Cardiac muscle cell (in vitro differentiated cells and primary cell): Measurements from ENCODE around the gene EIF3L. TPM values are rescaled to one million over a fixed set of nuclear protein-coding genes. Genes with fewer than 3 reads are reported as not detected.

ENCODE experiments used
- DNase-seq, 2 donors: peaks; one replicate each; pipeline versions ENCODE4 v3.0.0 to v3.0.0-alpha.2; 2010 to 2017; ENCODE audit warnings: low read depth in 1 of 2, low spot score in 1 of 2
- H3K27ac ChIP-seq: fragments of 200-600 bp; sonication (generic); 2 replicates; pipeline ENCODE4 v1.5.1; 2016
- H3K27me3 ChIP-seq: fragments of 200-600 bp; sonication (generic); 2 replicates; pipeline ENCODE4 v1.6.0; 2016; ENCODE audit warnings: control low read depth
- H3K36me3 ChIP-seq: fragments of 200-600 bp; sonication (generic); 2 replicates; pipeline ENCODE4 v1.5.1; 2016; ENCODE audit warnings: control low read depth
- H3K4me1 ChIP-seq: fragments of 200-600 bp; sonication (generic); 2 replicates; pipeline ENCODE4 v1.8.1; 2017; ENCODE audit warnings: low read depth, mild to moderate bottlenecking, mixed run types
- H3K4me3 ChIP-seq: fragments of 200-600 bp; sonication (generic); 2 replicates; pipeline ENCODE4 v1.5.1; 2016; ENCODE audit warnings: mild to moderate bottlenecking
- H3K9me3 ChIP-seq: fragments of 200-600 bp; sonication (generic); 2 replicates; pipeline ENCODE4 v1.5.1; 2017; ENCODE audit warnings: low read depth, mild to moderate bottlenecking, control low read depth
- polyA plus RNA-seq: library from polyadenylated mRNA; unstranded; fragments of >200 nt; fragmentation: Nextera tagmentation; extraction: Ambion mirVana; gene quantifications from 2 replicates; pipeline ENCODE4 v1.2.1, GENCODE V29; 2016
- total RNA-seq: library from RNA; depleted of rRNA; stranded (reverse); fragments of >200 nt; gene quantifications from 2 replicates; pipeline ENCODE4 v1.2.3, GENCODE V29; 2016
- TF ChIP-seq, protein P1 (sequence below): IDR thresholded peaks from 2 replicates; pipeline ENCODE4 v1.5.1; 2012; ENCODE audit warnings: low read depth, mild to moderate bottlenecking, low read length

EIF3L gene
- total and polyA plus RNA-seq, 2 experiments from 2014 or later = 213 to 422 TPM

- Histone ChIP-seq H3K27ac (no peak overlapping the region), H3K36me3 (peaks cover 12% of the 10 kb centered on the region)
These were observed 42.7 kb downstream of the EIF3L start for GRCh38 chr22:37891926-37892325.

GRCh38 chr22:37892566-37893335, 43.5 kb downstream of the EIF3L start:
- Histone ChIP-seq H3K27ac (no peak overlapping the region), H3K9me3 (no peaks in the 10 kb centered on the region), H3K4me1 (peaks cover 31% of the 10 kb centered on the region), H3K4me3 (no peak overlapping the region), H3K27me3 (no peaks in the 10 kb centered on the region), H3K36me3 (peaks cover 12% of the 10 kb centered on the region)
- TF ChIP-seq, protein P1, sequence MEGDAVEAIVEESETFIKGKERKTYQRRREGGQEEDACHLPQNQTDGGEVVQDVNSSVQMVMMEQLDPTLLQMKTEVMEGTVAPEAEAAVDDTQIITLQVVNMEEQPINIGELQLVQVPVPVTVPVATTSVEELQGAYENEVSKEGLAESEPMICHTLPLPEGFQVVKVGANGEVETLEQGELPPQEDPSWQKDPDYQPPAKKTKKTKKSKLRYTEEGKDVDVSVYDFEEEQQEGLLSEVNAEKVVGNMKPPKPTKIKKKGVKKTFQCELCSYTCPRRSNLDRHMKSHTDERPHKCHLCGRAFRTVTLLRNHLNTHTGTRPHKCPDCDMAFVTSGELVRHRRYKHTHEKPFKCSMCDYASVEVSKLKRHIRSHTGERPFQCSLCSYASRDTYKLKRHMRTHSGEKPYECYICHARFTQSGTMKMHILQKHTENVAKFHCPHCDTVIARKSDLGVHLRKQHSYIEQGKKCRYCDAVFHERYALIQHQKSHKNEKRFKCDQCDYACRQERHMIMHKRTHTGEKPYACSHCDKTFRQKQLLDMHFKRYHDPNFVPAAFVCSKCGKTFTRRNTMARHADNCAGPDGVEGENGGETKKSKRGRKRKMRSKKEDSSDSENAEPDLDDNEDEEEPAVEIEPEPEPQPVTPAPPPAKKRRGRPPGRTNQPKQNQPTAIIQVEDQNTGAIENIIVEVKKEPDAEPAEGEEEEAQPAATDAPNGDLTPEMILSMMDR = no peak
- DNase-seq = peak in 1 of 2 donors; percentile 38

More at GRCh38 chr22:37891926-37892325, 42.7 kb downstream of the EIF3L start:
- Histone ChIP-seq H3K27me3 (no peaks in the 10 kb centered on the region), H3K9me3 (no peaks in the 10 kb centered on the region), H3K4me3 (no peak overlapping the region), H3K4me1 (peaks cover 30% of the 10 kb centered on the region)
- TF ChIP-seq, protein P1 = no peak
- DNase-seq = no peak

- H3K27me3 ChIP-seq = no peaks in the 10 kb centered on the region
- H3K4me3 ChIP-seq = no peak overlapping the region
- DNase-seq = no peak
- H3K9me3 ChIP-seq = no peaks in the 10 kb centered on the region
- H3K27ac ChIP-seq = no peak overlapping the region
- TF ChIP-seq, protein P1 = no peak
- H3K4me1 ChIP-seq = peaks cover 36% of the 10 kb centered on the region
- H3K36me3 ChIP-seq = peaks cover 9% of the 10 kb centered on the region
These were observed 44.4 kb downstream of the EIF3L start for GRCh38 chr22:37893583-37893983.

GRCh38 chr22:37894939-37895670, 45.9 kb downstream of the EIF3L start:
- peak in 1 of 2 donors; percentile 50 for DNase-seq
- peak overlapping the region; percentile 71 for H3K27ac ChIP-seq
- H3K9me3 ChIP-seq = no peaks in the 10 kb centered on the region
- TF ChIP-seq, protein P1 = no peak
- H3K36me3 ChIP-seq = no peaks in the 10 kb centered on the region
- H3K27me3 ChIP-seq = no peaks in the 10 kb centered on the region
- H3K4me1 ChIP-seq = peaks cover 40% of the 10 kb centered on the region
- H3K4me3 ChIP-seq = no peak overlapping the region

- TF ChIP-seq, protein P1 = no peak
- Histone ChIP-seq H3K36me3 (no peaks in the 10 kb centered on the region), H3K9me3 (no peaks in the 10 kb centered on the region), H3K27me3 (no peaks in the 10 kb centered on the region), H3K4me1 (peaks cover 40% of the 10 kb centered on the region), H3K4me3 (no peak overlapping the region), H3K27ac (peak overlapping the region; percentile 36)
- DNase-seq = peak in 1 of 2 donors; percentile 51
These were observed 47.0 kb downstream of the EIF3L start for GRCh38 chr22:37896181-37896592.
